ENCODE data around the gene RORB. TPM values are rescaled to one million over a fixed set of nuclear protein-coding genes. Genes with fewer than 3 reads are reported as not detected.

RORB gene
- total and polyA plus RNA-seq, 4 donors = 0.40 to 3.9 (median 1.1) TPM

GRCh38 chr9:74610523-74611061 lies 113.5 kb downstream of the RORB start:
- DNase-seq = no peak
- Histone ChIP-seq H3K4me3 (no peak overlapping the region), H3K9me3 (ENCODE audit: control insufficient read depth in 4 of 4, insufficient read depth in 3 of 4, low read length in 3 of 4) (no peaks in the 10 kb centered on the region), H3K9ac (ENCODE audit: insufficient read depth in 1 of 2, low read length in 2 of 2) (no peak overlapping the region), H3K36me3 (ENCODE audit: control insufficient read depth in 4 of 4, insufficient read depth in 4 of 4, low read length in 4 of 4) (no peaks in the 10 kb centered on the region), H3K27ac (ENCODE audit: low read depth in 1 of 2, low read length in 1 of 2) (no peak overlapping the region), H3K4me1 (ENCODE audit: control insufficient read depth in 5 of 5, insufficient read depth in 5 of 5, low read length in 5 of 5) (no peaks in the 10 kb centered on the region), H3K27me3 (ENCODE audit: control insufficient read depth in 3 of 3, insufficient read depth in 3 of 3, low read length in 2 of 3) (no peaks in the 10 kb centered on the region)
- TF ChIP-seq, protein P1, sequence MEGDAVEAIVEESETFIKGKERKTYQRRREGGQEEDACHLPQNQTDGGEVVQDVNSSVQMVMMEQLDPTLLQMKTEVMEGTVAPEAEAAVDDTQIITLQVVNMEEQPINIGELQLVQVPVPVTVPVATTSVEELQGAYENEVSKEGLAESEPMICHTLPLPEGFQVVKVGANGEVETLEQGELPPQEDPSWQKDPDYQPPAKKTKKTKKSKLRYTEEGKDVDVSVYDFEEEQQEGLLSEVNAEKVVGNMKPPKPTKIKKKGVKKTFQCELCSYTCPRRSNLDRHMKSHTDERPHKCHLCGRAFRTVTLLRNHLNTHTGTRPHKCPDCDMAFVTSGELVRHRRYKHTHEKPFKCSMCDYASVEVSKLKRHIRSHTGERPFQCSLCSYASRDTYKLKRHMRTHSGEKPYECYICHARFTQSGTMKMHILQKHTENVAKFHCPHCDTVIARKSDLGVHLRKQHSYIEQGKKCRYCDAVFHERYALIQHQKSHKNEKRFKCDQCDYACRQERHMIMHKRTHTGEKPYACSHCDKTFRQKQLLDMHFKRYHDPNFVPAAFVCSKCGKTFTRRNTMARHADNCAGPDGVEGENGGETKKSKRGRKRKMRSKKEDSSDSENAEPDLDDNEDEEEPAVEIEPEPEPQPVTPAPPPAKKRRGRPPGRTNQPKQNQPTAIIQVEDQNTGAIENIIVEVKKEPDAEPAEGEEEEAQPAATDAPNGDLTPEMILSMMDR (IDR thresholded peaks at IDR 0.05; ENCODE audit: control extremely low read depth, extremely low read depth) = no peak
- ATAC-seq (ENCODE audit: insufficient read depth, low FRiP score) = no peak
- WGBS, 2 donors = 86 to 89% methylated on average over 2 of the region's 2 CpGs

DNA sequence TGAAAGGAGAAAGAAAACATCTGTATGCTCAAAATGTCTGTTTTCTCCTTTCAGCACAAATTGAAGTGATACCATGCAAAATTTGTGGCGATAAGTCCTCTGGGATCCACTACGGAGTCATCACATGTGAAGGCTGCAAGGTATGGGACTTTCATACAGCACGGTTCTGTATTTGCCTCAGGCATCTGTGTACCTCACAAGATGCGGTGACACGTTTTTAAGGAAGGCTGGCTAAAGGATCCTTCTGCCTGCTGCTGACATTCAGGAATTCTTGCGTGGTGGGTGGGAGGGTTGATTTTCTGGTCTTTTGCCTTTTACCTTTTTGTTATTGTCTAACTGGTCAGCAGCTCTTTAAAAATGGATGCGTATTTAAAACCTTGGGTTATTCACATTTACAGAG lies 133.1 kb downstream of the RORB start:
- H3K4me1 ChIP-seq (ENCODE audit: control insufficient read depth in 5 of 5, insufficient read depth in 5 of 5, low read length in 5 of 5) = peaks cover 0 to 3% (median 0%) of the 10 kb centered on the region in 5 donors
- H3K36me3 ChIP-seq (ENCODE audit: control insufficient read depth in 4 of 4, insufficient read depth in 4 of 4, low read length in 4 of 4) = no peaks in the 10 kb centered on the region
- WGBS, 2 donors = 52 to 59% methylated on average over 7 of the region's 7 CpGs
- H3K27ac ChIP-seq (ENCODE audit: low read depth in 1 of 2, low read length in 1 of 2) = no peak overlapping the region
- H3K4me3 ChIP-seq = no peak overlapping the region
- H3K9me3 ChIP-seq (ENCODE audit: control insufficient read depth in 4 of 4, insufficient read depth in 3 of 4, low read length in 3 of 4) = peaks cover 0 to 1% (median 0%) of the 10 kb centered on the region in 4 donors
- ATAC-seq (ENCODE audit: insufficient read depth, low FRiP score) (no peak), DNase-seq (no peak)
- TF ChIP-seq, protein P1 (IDR thresholded peaks at IDR 0.05; ENCODE audit: control extremely low read depth, extremely low read depth) = no peak
- H3K9ac ChIP-seq (ENCODE audit: insufficient read depth in 1 of 2, low read length in 2 of 2) = no peak overlapping the region
- no peaks in the 10 kb centered on the region for H3K27me3 ChIP-seq (ENCODE audit: control insufficient read depth in 3 of 3, insufficient read depth in 3 of 3, low read length in 2 of 3)

GRCh38 chr9:74639112-74639511 lies 142.0 kb downstream of the RORB start:
- H3K36me3 ChIP-seq (ENCODE audit: control insufficient read depth in 4 of 4, insufficient read depth in 4 of 4, low read length in 4 of 4) = no peaks in the 10 kb centered on the region
- H3K4me3 ChIP-seq = no peak overlapping the region
- H3K27me3 ChIP-seq (ENCODE audit: control insufficient read depth in 3 of 3, insufficient read depth in 3 of 3, low read length in 2 of 3) = no peaks in the 10 kb centered on the region
- TF ChIP-seq, protein P1 (IDR thresholded peaks at IDR 0.05; ENCODE audit: control extremely low read depth, extremely low read depth) = no peak
- DNase-seq = no peak
- WGBS, 2 donors = 57 to 73% methylated on average over 1 of the region's 1 CpG
- H3K9me3 ChIP-seq (ENCODE audit: control insufficient read depth in 4 of 4, insufficient read depth in 3 of 4, low read length in 3 of 4) = no peaks in the 10 kb centered on the region
- H3K4me1 ChIP-seq (ENCODE audit: control insufficient read depth in 5 of 5, insufficient read depth in 5 of 5, low read length in 5 of 5) = no peaks in the 10 kb centered on the region
- H3K9ac ChIP-seq (ENCODE audit: insufficient read depth in 1 of 2, low read length in 2 of 2) = no peak overlapping the region
- ATAC-seq (ENCODE audit: insufficient read depth, low FRiP score) = no peak
- H3K27ac ChIP-seq (ENCODE audit: low read depth in 1 of 2, low read length in 1 of 2) = no peak overlapping the region

GRCh38 chr9:74642376-74642775 lies 145.2 kb downstream of the RORB start:
- H3K27ac ChIP-seq (ENCODE audit: low read depth in 1 of 2, low read length in 1 of 2) = no peak overlapping the region
- peak; percentile 49 for ATAC-seq (ENCODE audit: insufficient read depth, low FRiP score)
- DNase-seq = no peak
- H3K9ac ChIP-seq (ENCODE audit: insufficient read depth in 1 of 2, low read length in 2 of 2) = no peak overlapping the region
- no peak overlapping the region for H3K4me3 ChIP-seq
- WGBS, 2 donors = 72 to 90% methylated on average over 12 of the region's 12 CpGs
- H3K9me3 ChIP-seq (ENCODE audit: control insufficient read depth in 4 of 4, insufficient read depth in 3 of 4, low read length in 3 of 4) = no peaks in the 10 kb centered on the region
- no peaks in the 10 kb centered on the region for H3K36me3 ChIP-seq (ENCODE audit: control insufficient read depth in 4 of 4, insufficient read depth in 4 of 4, low read length in 4 of 4)
- no peaks in the 10 kb centered on the region for H3K4me1 ChIP-seq (ENCODE audit: control insufficient read depth in 5 of 5, insufficient read depth in 5 of 5, low read length in 5 of 5)
- TF ChIP-seq, protein P1 (IDR thresholded peaks at IDR 0.05; ENCODE audit: control extremely low read depth, extremely low read depth) = no peak
- H3K27me3 ChIP-seq (ENCODE audit: control insufficient read depth in 3 of 3, insufficient read depth in 3 of 3, low read length in 2 of 3) = no peaks in the 10 kb centered on the region

Data from lung (tissue), 12 donors.